ENCODE results near the gene FGFR3. TPM values are rescaled to one million over a fixed set of nuclear protein-coding genes. Genes with fewer than 3 reads are reported as not detected.

FGFR3 gene
- total and polyA plus RNA-seq, 9 of the 15 experiments (the other 6 are each of a cell fraction or from before 2014, with no cell fraction given) = 1.2 to 60.4 (median 12.7) TPM

DNA sequence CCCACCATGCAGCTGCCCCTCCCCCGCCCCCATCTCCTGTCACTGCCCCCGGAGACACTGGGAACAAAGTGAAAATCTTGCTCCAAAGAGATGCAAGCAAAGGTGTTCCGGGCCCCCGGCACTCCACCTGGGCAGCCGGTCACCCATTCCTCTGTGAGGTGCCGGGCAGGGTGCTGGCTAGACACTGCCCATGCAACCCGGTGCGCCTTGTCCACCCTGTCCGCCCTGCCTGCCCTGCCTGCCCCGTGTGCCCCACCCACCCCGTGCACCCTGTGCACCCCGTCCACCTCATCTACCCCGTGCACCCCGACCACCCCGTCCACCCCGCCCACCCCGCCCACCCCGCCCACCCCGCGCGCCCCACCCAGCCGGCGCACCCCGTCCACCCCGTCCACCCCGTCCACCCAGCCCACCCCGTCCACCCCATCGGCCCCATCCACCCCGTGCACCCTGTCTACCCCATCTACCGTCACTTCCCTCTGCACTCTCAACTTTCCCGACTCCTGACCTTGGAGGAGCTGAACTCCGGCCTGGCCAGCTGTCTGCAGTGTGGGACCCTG, 31.9 kb upstream of the FGFR3 start (continued):
- TF ChIP-seq, protein P1, sequence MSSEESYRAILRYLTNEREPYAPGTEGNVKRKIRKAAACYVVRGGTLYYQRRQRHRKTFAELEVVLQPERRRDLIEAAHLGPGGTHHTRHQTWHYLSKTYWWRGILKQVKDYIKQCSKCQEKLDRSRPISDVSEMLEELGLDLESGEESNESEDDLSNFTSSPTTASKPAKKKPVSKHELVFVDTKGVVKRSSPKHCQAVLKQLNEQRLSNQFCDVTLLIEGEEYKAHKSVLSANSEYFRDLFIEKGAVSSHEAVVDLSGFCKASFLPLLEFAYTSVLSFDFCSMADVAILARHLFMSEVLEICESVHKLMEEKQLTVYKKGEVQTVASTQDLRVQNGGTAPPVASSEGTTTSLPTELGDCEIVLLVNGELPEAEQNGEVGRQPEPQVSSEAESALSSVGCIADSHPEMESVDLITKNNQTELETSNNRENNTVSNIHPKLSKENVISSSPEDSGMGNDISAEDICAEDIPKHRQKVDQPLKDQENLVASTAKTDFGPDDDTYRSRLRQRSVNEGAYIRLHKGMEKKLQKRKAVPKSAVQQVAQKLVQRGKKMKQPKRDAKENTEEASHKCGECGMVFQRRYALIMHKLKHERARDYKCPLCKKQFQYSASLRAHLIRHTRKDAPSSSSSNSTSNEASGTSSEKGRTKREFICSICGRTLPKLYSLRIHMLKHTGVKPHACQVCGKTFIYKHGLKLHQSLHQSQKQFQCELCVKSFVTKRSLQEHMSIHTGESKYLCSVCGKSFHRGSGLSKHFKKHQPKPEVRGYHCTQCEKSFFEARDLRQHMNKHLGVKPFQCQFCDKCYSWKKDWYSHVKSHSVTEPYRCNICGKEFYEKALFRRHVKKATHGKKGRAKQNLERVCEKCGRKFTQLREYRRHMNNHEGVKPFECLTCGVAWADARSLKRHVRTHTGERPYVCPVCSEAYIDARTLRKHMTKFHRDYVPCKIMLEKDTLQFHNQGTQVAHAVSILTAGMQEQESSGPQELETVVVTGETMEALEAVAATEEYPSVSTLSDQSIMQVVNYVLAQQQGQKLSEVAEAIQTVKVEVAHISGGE (CRISPR knock-in tag; IDR thresholded peaks at IDR 0.05) = no peak

DNA sequence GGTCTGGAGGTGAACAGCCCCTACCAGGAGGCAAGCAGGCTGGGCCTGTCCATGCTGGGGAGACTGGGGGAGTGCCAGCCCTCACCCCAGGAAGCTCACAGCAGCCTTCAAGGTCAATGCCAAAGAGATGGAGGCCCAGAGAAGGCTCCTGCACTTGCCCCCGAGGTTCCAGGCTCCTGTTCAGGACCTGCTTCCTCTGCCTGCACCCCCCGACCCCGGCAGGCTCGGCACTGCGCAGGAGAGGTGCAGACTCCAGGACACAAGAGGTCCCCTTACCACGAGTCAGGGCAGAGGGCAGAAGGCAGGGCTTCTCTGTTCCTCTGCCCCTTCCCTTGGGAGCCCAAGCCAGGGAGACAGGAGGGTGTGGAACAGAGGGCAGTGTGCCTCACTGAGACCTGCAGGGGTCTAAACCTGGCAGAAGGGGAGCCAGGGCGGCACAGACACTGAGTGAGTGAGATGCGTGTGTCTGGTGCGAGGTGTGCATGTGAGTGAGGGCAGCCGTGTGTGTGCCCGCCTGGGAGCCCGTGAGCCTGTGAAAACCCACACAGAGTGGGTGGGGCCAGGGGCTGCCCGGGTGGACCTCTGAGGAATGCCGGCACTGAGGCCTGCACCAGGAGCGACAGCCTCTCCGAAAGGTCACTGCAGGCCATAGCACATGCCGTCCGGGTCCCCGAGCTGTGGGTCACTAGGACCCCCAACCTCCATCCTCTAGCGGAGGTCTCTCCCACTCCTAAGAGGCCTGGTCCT, 30.7 kb upstream of the FGFR3 start:
- intact Hi-C loops (cut with micrococcal nuclease) (loop anchor here (1.0 kb wide), 1 partner anchor 48 kb away; no protein-coding TSS in a partner anchor), in situ Hi-C loops (cut with MboI) (no loop called here)
- H3K79me2 ChIP-seq (ENCODE audit: control insufficient read depth, insufficient read depth, low read length) = no peaks in the 10 kb centered on the region
- no peaks in the 10 kb centered on the region for H3K9me1 ChIP-seq (ENCODE audit: control insufficient read depth, insufficient read depth, low read length)
- H3K9me3 ChIP-seq (replicated peaks; ENCODE audit: control insufficient read depth, insufficient read depth, low read depth, low read length) = no peaks in the 10 kb centered on the region
- H2AFZ ChIP-seq (ENCODE audit: low read depth, low read length) = no peak overlapping the region
- 67% methylated on average over 18 of the region's 20 CpGs for WGBS (ENCODE audit: insufficient coverage, low coverage, missing lambda C conversion rate)
- peaks cover 0 to 88% of the 10 kb centered on the region in 2 experiments; a peak in 3 of 5 replicates for H3K4me1 ChIP-seq (replicated peaks in 1 of 2; ENCODE audit: control insufficient read depth in 2 of 2, insufficient read depth in 2 of 2, low read length in 2 of 2)
- DNase-seq (ENCODE audit: extremely low read depth in 1 of 4, low spot score in 3 of 4) (no peak), FAIRE-seq (no peak), ATAC-seq (no peak)
- no peak overlapping the region for H3K27ac ChIP-seq (ENCODE audit: extremely low read depth, low read depth, low read length)
- no peaks in the 10 kb centered on the region for H3K27me3 ChIP-seq (ENCODE audit: control insufficient read depth in 2 of 2, insufficient read depth in 2 of 2, low read length in 2 of 2)
- BruUV-seq (replicated peaks) = no TSS peak
- 0 out of 2 replicates have a peak, but pooled peaks cover 3% of the 10 kb centered on the region for H4K20me1 ChIP-seq (replicated peaks; ENCODE audit: control insufficient read depth, insufficient read depth, low read length)
- POLR2A ChIA-PET = no interaction called here
- H3K4me2 ChIP-seq (ENCODE audit: insufficient read depth, low read length) = no peak overlapping the region
- H3K36me3 ChIP-seq (ENCODE audit: control insufficient read depth, insufficient read depth, low read length) = no peaks in the 10 kb centered on the region
- CTCF ChIA-PET (ENCODE audit: low intra/inter-chr PET ratio) = interaction anchor here (1.0 kb wide), 1 partner anchor 47 kb away, joined by 3 read pairs; no protein-coding TSS in a partner anchor
- no peak overlapping the region for H3K9ac ChIP-seq (ENCODE audit: insufficient read depth in 1 of 2, low read depth in 2 of 2, low read length in 2 of 2)
- H3K4me3 ChIP-seq = no peak overlapping the region
- no peak for TF ChIP-seq ZNF212 (CRISPR knock-in tag; IDR thresholded peaks at IDR 0.05)
- no peak for TF ChIP-seq SMARCE1 (IDR thresholded peaks at IDR 0.05)
- TF ChIP-seq SUPT5H (IDR thresholded peaks at IDR 0.05) = no peak
- TF ChIP-seq, protein P2, sequence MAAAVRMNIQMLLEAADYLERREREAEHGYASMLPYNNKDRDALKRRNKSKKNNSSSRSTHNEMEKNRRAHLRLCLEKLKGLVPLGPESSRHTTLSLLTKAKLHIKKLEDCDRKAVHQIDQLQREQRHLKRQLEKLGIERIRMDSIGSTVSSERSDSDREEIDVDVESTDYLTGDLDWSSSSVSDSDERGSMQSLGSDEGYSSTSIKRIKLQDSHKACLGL (CRISPR knock-in tag; IDR thresholded peaks at IDR 0.05; ENCODE audit: borderline replicate concordance, poor library complexity, severe bottlenecking) = no peak
- TF ChIP-seq, protein P3, sequence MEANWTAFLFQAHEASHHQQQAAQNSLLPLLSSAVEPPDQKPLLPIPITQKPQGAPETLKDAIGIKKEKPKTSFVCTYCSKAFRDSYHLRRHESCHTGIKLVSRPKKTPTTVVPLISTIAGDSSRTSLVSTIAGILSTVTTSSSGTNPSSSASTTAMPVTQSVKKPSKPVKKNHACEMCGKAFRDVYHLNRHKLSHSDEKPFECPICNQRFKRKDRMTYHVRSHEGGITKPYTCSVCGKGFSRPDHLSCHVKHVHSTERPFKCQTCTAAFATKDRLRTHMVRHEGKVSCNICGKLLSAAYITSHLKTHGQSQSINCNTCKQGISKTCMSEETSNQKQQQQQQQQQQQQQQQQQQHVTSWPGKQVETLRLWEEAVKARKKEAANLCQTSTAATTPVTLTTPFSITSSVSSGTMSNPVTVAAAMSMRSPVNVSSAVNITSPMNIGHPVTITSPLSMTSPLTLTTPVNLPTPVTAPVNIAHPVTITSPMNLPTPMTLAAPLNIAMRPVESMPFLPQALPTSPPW (CRISPR knock-in tag; IDR thresholded peaks at IDR 0.05) = no peak
- TF ChIP-seq, protein P4, sequence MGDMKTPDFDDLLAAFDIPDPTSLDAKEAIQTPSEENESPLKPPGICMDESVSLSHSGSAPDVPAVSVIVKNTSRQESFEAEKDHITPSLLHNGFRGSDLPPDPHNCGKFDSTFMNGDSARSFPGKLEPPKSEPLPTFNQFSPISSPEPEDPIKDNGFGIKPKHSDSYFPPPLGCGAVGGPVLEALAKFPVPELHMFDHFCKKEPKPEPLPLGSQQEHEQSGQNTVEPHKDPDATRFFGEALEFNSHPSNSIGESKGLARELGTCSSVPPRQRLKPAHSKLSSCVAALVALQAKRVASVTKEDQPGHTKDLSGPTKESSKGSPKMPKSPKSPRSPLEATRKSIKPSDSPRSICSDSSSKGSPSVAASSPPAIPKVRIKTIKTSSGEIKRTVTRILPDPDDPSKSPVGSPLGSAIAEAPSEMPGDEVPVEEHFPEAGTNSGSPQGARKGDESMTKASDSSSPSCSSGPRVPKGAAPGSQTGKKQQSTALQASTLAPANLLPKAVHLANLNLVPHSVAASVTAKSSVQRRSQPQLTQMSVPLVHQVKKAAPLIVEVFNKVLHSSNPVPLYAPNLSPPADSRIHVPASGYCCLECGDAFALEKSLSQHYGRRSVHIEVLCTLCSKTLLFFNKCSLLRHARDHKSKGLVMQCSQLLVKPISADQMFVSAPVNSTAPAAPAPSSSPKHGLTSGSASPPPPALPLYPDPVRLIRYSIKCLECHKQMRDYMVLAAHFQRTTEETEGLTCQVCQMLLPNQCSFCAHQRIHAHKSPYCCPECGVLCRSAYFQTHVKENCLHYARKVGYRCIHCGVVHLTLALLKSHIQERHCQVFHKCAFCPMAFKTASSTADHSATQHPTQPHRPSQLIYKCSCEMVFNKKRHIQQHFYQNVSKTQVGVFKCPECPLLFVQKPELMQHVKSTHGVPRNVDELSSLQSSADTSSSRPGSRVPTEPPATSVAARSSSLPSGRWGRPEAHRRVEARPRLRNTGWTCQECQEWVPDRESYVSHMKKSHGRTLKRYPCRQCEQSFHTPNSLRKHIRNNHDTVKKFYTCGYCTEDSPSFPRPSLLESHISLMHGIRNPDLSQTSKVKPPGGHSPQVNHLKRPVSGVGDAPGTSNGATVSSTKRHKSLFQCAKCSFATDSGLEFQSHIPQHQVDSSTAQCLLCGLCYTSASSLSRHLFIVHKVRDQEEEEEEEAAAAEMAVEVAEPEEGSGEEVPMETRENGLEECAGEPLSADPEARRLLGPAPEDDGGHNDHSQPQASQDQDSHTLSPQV (IDR thresholded peaks at IDR 0.05) = no peak
- TF ChIP-seq ZNF778 (CRISPR knock-in tag; IDR thresholded peaks at IDR 0.05) = no peak
